ENCODE results near the gene MS4A6E. TPM values are rescaled to one million over a fixed set of nuclear protein-coding genes. Genes with fewer than 3 reads are reported as not detected.

The MS4A6E gene
- total and polyA plus RNA-seq, 7 donors, result not detected

DNA sequence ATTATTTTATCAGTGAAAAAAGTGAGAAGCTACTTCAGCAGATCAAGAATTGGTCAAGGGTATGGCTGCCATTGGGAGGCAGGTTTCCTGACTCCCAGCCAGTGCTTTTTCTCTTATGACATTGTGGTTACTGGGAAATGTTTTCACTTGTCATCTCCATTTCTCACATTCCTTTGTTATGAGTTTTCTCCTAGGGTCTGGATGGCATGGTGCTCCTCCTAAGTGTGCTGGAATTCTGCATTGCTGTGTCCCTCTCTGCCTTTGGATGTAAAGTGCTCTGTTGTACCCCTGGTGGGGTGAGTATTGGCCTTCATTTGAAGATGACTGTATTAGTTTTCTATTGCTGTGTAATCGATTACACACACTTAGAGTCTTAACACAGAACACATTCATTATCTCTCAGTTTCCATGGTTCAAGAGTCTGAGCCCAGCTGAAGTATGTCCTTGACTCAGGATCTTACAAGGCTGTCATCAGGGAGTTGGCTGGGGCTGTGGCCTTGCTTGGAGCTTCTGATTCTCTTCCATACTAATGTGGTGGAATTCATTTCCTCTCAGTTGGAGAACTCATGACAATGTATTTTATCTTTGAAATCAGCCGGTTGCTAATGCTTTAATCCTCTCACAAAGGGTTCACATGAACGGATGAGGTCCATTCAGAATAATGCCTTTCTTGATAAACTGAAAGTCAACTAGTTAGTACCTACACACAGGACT lies 21.0 kb upstream of the MS4A6E start:
- Histone ChIP-seq H3K27ac (no peak overlapping the region), H3K4me3 (no peak overlapping the region), H3K36me3 (ENCODE audit: insufficient read depth in 1 of 2, low read depth in 1 of 2) (no peaks in the 10 kb centered on the region), H3K27me3 (ENCODE audit: insufficient read depth in 3 of 3, low read length in 2 of 3) (peaks cover 0 to 3% (median 0%) of the 10 kb centered on the region in 3 donors), H3K4me1 (no peaks in the 10 kb centered on the region), H3K9me3 (no peaks in the 10 kb centered on the region)
- 72 to 78% (median 75%) methylated on average over 3 of the region's 3 CpGs for WGBS, 3 donors
- TF ChIP-seq, protein P1, sequence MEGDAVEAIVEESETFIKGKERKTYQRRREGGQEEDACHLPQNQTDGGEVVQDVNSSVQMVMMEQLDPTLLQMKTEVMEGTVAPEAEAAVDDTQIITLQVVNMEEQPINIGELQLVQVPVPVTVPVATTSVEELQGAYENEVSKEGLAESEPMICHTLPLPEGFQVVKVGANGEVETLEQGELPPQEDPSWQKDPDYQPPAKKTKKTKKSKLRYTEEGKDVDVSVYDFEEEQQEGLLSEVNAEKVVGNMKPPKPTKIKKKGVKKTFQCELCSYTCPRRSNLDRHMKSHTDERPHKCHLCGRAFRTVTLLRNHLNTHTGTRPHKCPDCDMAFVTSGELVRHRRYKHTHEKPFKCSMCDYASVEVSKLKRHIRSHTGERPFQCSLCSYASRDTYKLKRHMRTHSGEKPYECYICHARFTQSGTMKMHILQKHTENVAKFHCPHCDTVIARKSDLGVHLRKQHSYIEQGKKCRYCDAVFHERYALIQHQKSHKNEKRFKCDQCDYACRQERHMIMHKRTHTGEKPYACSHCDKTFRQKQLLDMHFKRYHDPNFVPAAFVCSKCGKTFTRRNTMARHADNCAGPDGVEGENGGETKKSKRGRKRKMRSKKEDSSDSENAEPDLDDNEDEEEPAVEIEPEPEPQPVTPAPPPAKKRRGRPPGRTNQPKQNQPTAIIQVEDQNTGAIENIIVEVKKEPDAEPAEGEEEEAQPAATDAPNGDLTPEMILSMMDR (IDR thresholded peaks at IDR 0.05), result no peak
- DNase-seq, result no peak
- intact Hi-C loops (cut with DNase I), result no loop called here
- ATAC-seq, result no peak

DNA sequence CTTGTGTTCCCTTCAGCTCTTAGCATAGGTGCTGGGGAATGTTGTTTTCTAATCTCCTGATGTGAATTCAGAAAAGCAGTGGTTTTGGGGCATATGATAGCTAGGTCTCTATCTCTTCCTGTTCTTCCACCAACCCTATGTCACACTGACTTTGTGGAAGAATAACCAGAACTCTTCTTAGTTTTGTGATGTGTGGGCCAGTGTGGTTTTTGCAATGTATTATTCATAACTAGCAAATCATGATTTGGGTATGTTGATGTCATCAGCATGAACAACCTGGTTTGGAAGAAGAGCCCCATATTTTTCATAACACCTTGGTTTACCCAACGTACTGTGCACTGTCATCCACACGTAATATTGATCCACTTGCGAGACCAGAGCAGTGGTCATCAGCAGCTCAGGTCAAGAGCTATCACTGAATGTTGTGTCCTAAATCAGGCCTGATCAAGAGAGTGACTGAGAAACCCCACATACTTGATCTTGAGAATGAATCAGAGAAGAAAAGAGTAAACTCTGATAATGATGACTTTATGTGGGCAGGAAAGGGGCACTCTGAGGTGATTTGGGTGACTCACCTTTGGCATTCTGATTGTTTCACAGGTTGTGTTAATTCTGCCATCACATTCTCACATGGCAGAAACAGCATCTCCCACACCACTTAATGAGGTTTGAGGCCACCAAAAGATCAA lies 19.4 kb upstream of the MS4A6E start:
- H3K36me3 ChIP-seq (ENCODE audit: insufficient read depth in 1 of 2, low read depth in 1 of 2), result no peaks in the 10 kb centered on the region
- H3K4me1 ChIP-seq, result no peaks in the 10 kb centered on the region
- H3K9me3 ChIP-seq, result no peaks in the 10 kb centered on the region
- no peak overlapping the region for H3K27ac ChIP-seq
- intact Hi-C loops (cut with DNase I), result no loop called here
- ATAC-seq (no peak), DNase-seq (no peak)
- peaks cover 0 to 3% (median 0%) of the 10 kb centered on the region in 3 donors for H3K27me3 ChIP-seq (ENCODE audit: insufficient read depth in 3 of 3, low read length in 2 of 3)
- TF ChIP-seq, protein P1 (IDR thresholded peaks at IDR 0.05), result no peak
- H3K4me3 ChIP-seq, result no peak overlapping the region
- 78 to 83% (median 82%) methylated on average over 3 of the region's 3 CpGs for WGBS, 3 donors

- Histone ChIP-seq H3K4me3 (no peak overlapping the region), H3K27me3 (ENCODE audit: insufficient read depth in 3 of 3, low read length in 2 of 3) (no peaks in the 10 kb centered on the region), H3K9me3 (no peaks in the 10 kb centered on the region), H3K27ac (no peak overlapping the region), H3K4me1 (no peaks in the 10 kb centered on the region), H3K36me3 (ENCODE audit: insufficient read depth in 1 of 2, low read depth in 1 of 2) (no peaks in the 10 kb centered on the region)
- DNase-seq (no peak), ATAC-seq (no peak)
- intact Hi-C loops (cut with DNase I), result no loop called here
- 53 to 57% (median 57%) methylated on average over 5 of the region's 5 CpGs for WGBS, 3 donors
- TF ChIP-seq, protein P1 (IDR thresholded peaks at IDR 0.05), result no peak
Observed at GRCh38 chr11:60310407-60310998, 16.6 kb upstream of the MS4A6E start.

GRCh38 chr11:60314635-60315321 lies 12.3 kb upstream of the MS4A6E start:
- WGBS, 3 donors, result 28 to 55% (median 54%) methylated on average over 2 of the region's 2 CpGs
- no peak overlapping the region for H3K27ac ChIP-seq
- no peak for DNase-seq
- no peak overlapping the region for H3K4me3 ChIP-seq
- no peak for ATAC-seq
- no peaks in the 10 kb centered on the region for H3K36me3 ChIP-seq (ENCODE audit: insufficient read depth in 1 of 2, low read depth in 1 of 2)
- TF ChIP-seq, protein P1 (IDR thresholded peaks at IDR 0.05), result no peak
- no peaks in the 10 kb centered on the region for H3K4me1 ChIP-seq
- intact Hi-C loops (cut with DNase I), result no loop called here
- no peaks in the 10 kb centered on the region for H3K27me3 ChIP-seq (ENCODE audit: insufficient read depth in 3 of 3, low read length in 2 of 3)
- no peaks in the 10 kb centered on the region for H3K9me3 ChIP-seq

Measured in psoas muscle (tissue), 8 donors.